K562 (cell line): ENCODE measurements around the gene KIAA1614. TPM values are rescaled to one million over a fixed set of nuclear protein-coding genes. Genes with fewer than 3 reads are reported as not detected.

Experiments
- ATAC-seq: fragments of 200-7000 bp; cut with Tn5 transposase; 3 replicates; pipeline ENCODE4 v1.9.1; 2020; ENCODE audit warnings: moderate library complexity
- BruUV-seq: library from RNA; stranded (reverse); fragments of 400-500 nt; replicated peaks from 2 replicates; lab custom pipeline; 2021; lab: Mats Ljungman, UMichigan
- CTCF ChIA-PET: fragments of 300-600 bp; formaldehyde crosslinking; extraction: SDS; loops from one replicate; lab custom pipeline; 2021; ENCODE audit warnings: low intra/inter-chr PET ratio; lab: Yijun Ruan, JAX
- POLR2A ChIA-PET: fragments of 300-600, 350-650 bp; sonication (Branson Sonifier 250); formaldehyde crosslinking; extraction: SDS; loops from one replicate; lab custom pipeline; 2021; ENCODE audit warnings: antibody characterized with exemption, inconsistent platforms; lab: Yijun Ruan, JAX
- DNase-seq, 4 experiments: peaks; one replicate each; pipeline versions ENCODE4 v3.0.0 to v3.0.0-alpha.2; 2011 to 2018; ENCODE audit warnings: low spot score in 3 of 4, mixed read lengths in 3 of 4; ENCODE audit errors: extremely low read depth in 1 of 4
- FAIRE-seq: peaks from 2 replicates; lab custom pipeline; 2011; peaks lifted over from hg19 to GRCh38; lab: Jason Lieb, UNC
- H2AFZ ChIP-seq: 2 replicates; pipeline ENCODE4 v1.6.0; 2011; ENCODE audit warnings: low read depth, low read length, control low read depth, inconsistent platforms
- H3K27ac ChIP-seq: fragments of 200-600 bp; 3 replicates; pipeline ENCODE4 v1.8.0; 2011; ENCODE audit warnings: low read depth, mild to moderate bottlenecking, control low read depth, inconsistent platforms, low read length, moderate library complexity, mixed read lengths; ENCODE audit errors: extremely low read depth
- H3K27me3 ChIP-seq, 2 experiments: fragments of 300-600 bp in 1 of 2; 2 replicates in 1 of 2; 3 replicates in 1 of 2; pipeline versions ENCODE4 v1.6.0 to v1.8.0; 2011; ENCODE audit warnings: inconsistent platforms in 2 of 2, low read length in 2 of 2, mild to moderate bottlenecking in 1 of 2, mixed read lengths in 1 of 2, moderate library complexity in 1 of 2; ENCODE audit not compliant: control insufficient read depth in 2 of 2, insufficient read depth in 2 of 2
- H3K36me3 ChIP-seq: fragments of 300-600 bp; 3 replicates; pipeline ENCODE4 v1.8.0; 2011; ENCODE audit warnings: mild to moderate bottlenecking, low read length, inconsistent platforms; ENCODE audit not compliant: control insufficient read depth, insufficient read depth
- H3K4me1 ChIP-seq, 2 experiments: fragments of 200-600 bp in 1 of 2; replicated peaks in 1 of 2; 2 replicates in 1 of 2; 3 replicates in 1 of 2; pipeline versions ENCODE4 v1.5.1 to v1.8.0; 2011; ENCODE audit warnings: inconsistent platforms in 2 of 2, low read length in 2 of 2, mild to moderate bottlenecking in 1 of 2, mixed read lengths in 1 of 2, moderate library complexity in 1 of 2; ENCODE audit not compliant: control insufficient read depth in 2 of 2, insufficient read depth in 2 of 2
- H3K4me2 ChIP-seq: 2 replicates; pipeline ENCODE4 v1.6.1; 2011; ENCODE audit warnings: low read length, control low read depth, inconsistent platforms, mixed read lengths; ENCODE audit not compliant: insufficient read depth
- H3K4me3 ChIP-seq: fragments of 200-600 bp; sonication (generic), shearing (Covaris generic); 2 replicates; pipeline ENCODE4 v1.5.1; 2016; ENCODE audit warnings: control low read depth, inconsistent platforms
- H3K79me2 ChIP-seq: fragments of 200-600 bp; 3 replicates; pipeline ENCODE4 v1.8.0; 2011; ENCODE audit warnings: low read length, inconsistent platforms; ENCODE audit not compliant: control insufficient read depth, insufficient read depth
- H3K9ac ChIP-seq, 2 experiments: 2 replicates each; pipeline versions ENCODE4 v1.6.0 to v1.6.1; 2011; ENCODE audit warnings: low read depth in 2 of 2, low read length in 2 of 2, control low read depth in 1 of 2, inconsistent platforms in 1 of 2, mild to moderate bottlenecking in 1 of 2, mixed read lengths in 1 of 2; ENCODE audit not compliant: insufficient read depth in 1 of 2
- H3K9me1 ChIP-seq: one replicate; pipeline ENCODE4 v1.6.0; 2011; ENCODE audit warnings: inconsistent platforms, mild to moderate bottlenecking, low read length, moderate library complexity; ENCODE audit not compliant: control insufficient read depth, insufficient read depth
- H3K9me3 ChIP-seq: replicated peaks from 2 replicates; pipeline ENCODE4 v1.5.1; 2011; ENCODE audit warnings: low read depth, low read length, inconsistent platforms; ENCODE audit not compliant: control insufficient read depth, insufficient read depth
- H4K20me1 ChIP-seq: replicated peaks from 2 replicates; pipeline ENCODE4 v1.6.1; 2011; ENCODE audit warnings: low read length, inconsistent platforms, mixed read lengths; ENCODE audit not compliant: control insufficient read depth, insufficient read depth
- CTCF ChIP-seq, 3 experiments: IDR thresholded peaks in 2 of 3; conservative IDR thresholded peaks in 1 of 3; 2 replicates each; pipeline ENCODE4 v1.5.1; 2011 to 2012; ENCODE audit warnings: low read length in 3 of 3, mild to moderate bottlenecking in 3 of 3, control low read depth in 2 of 3, improper control_type of control experiment in 1 of 3, inconsistent platforms in 1 of 3, low read depth in 1 of 3, mixed read lengths in 1 of 3, moderate library complexity in 1 of 3; ENCODE audit not compliant: insufficient read depth in 2 of 3
- PCBP1 ChIP-seq: fragments of 200-400 bp; formaldehyde crosslinking; IDR thresholded peaks from 2 replicates; pipeline ENCODE4 v1.6.1; 2018; ENCODE audit warnings: mild to moderate bottlenecking, low read depth, low read length; ENCODE audit not compliant: poor library complexity, severe bottlenecking
- SIN3A ChIP-seq, 2 experiments: fragments of 150-350 bp in 1 of 2; IDR thresholded peaks; 2 replicates each; pipeline ENCODE4 v1.6.1; 2011 to 2016; ENCODE audit warnings: borderline replicate concordance in 2 of 2, low read depth in 2 of 2, low read length in 2 of 2, mild to moderate bottlenecking in 2 of 2, moderate library complexity in 2 of 2; ENCODE audit not compliant: control insufficient read depth in 1 of 2
- ZNF282 ChIP-seq: sonication (generic); formaldehyde crosslinking; IDR thresholded peaks from 2 replicates; pipeline ENCODE4 v1.8.1; 2023; ENCODE audit warnings: missing genetic modification reagents
- ZNF436 ChIP-seq: fragments of 250-450, 450-650 bp; sonication (Bioruptor Pico); formaldehyde crosslinking; IDR thresholded peaks from 2 replicates; pipeline ENCODE4 v1.7.0; 2020; ENCODE audit warnings: mild to moderate bottlenecking
- ZNF444 ChIP-seq: fragments of 250-450 bp; sonication (Bioruptor Pico); IDR thresholded peaks from 2 replicates; pipeline ENCODE4 v1.4.0; 2020; ENCODE audit warnings: mild to moderate bottlenecking, moderate library complexity
- WGBS: fragments of 100-300 bp; shearing (Covaris generic); methylation state at CpG from one replicate; pipeline ENCODE4 v1.1.6; 2016; ENCODE audit warnings: low coverage, mixed read lengths; ENCODE audit not compliant: insufficient coverage; ENCODE audit errors: missing lambda C conversion rate; 5-methylcytosine and 5-hydroxymethylcytosine counted together
- in situ Hi-C: fragments of 300-500 bp; cut with MboI; formaldehyde crosslinking; loops from 4 replicates; pipeline ENCODE4 v1.15.0; 2018; ENCODE audit warnings: inconsistent platforms, mixed read lengths
- intact Hi-C: fragments of 100-400 bp; cut with micrococcal nuclease; formaldehyde crosslinking; loops from 2 replicates; pipeline ENCODE4 v1.14.2; 2022
- polyA plus RNA-seq, 8 experiments: library from polyadenylated mRNA; depleted of rRNA in 4 of 8; stranded (reverse) in 5 of 8; unstranded in 3 of 8; fragments of >200 nt; fragmentation: Nextera tagmentation in 2 of 8; fragmentation: Illumina TruSeq in 1 of 8; extraction: Ambion mirVana in 2 of 8; extraction: Trizol in 1 of 8; gene quantifications; 2 replicates each; pipeline versions ENCODE4 v1.2.1 to v1.2.3, GENCODE V29; 2011 to 2014; ENCODE audit warnings: inconsistent platforms in 1 of 8, missing spikeins in 1 of 8
- total RNA-seq, 7 experiments: library from RNA; depleted of rRNA in 6 of 7; stranded (reverse); fragments of >200 nt in 6 of 7; fragmentation: Illumina TruSeq in 2 of 7; extraction: Trizol in 2 of 7; gene quantifications; 2 replicates each; pipeline versions ENCODE4 v1.2.1 to v1.2.3, GENCODE V29; 2011 to 2021; ENCODE audit warnings: low replicate concordance in 1 of 7
- TF ChIP-seq, protein P1 (sequence below): conservative IDR thresholded peaks from 2 replicates; pipeline ENCODE4 v1.6.1; 2011; ENCODE audit warnings: low read depth, mild to moderate bottlenecking, low read length; ENCODE audit not compliant: control insufficient read depth
- TF ChIP-seq, protein P2 (sequence below): fragments of 450-650 bp; IDR thresholded peaks from 2 replicates; pipeline ENCODE4 v1.6.1; 2017; ENCODE audit warnings: antibody characterized with exemption, mild to moderate bottlenecking
- TF ChIP-seq, protein P3 (sequence below), 2 experiments: fragments of 450-650 bp in 1 of 2; sonication (generic) in 1 of 2; formaldehyde crosslinking in 1 of 2; IDR thresholded peaks in 1 of 2; conservative IDR thresholded peaks in 1 of 2; 2 replicates each; pipeline versions ENCODE4 v1.6.1 to v1.8.1; 2016 to 2023; ENCODE audit warnings: mild to moderate bottlenecking in 2 of 2, moderate library complexity in 2 of 2, inconsistent platforms in 1 of 2, missing genetic modification reagents in 1 of 2

KIAA1614 gene
- total and polyA plus RNA-seq, 9 of the 15 experiments (the other 6 are each of a cell fraction or from before 2014, with no cell fraction given), result 0.01 to 1.1 (median 0.15) TPM; not detected in 1

GRCh38 chr1:180921891-180922630, 9.4 kb downstream of the KIAA1614 start:
- CTCF ChIA-PET, result no interaction called here

More at GRCh38 chr1:180921891-180922630, 9.4 kb downstream of the KIAA1614 start:
- H3K27me3 ChIP-seq, result no peaks in the 10 kb centered on the region; a peak in 1 of 5 replicates
- WGBS, result 67% methylated on average over 21 of the region's 21 CpGs
- no peak for DNase-seq
- H3K9me1 ChIP-seq, result no peaks in the 10 kb centered on the region
- TF ChIP-seq PCBP1 (no peak), ZNF436 (CRISPR knock-in tag) (no peak), ZNF282 (no peak), SIN3A (IDR thresholded peaks at IDR 0.05; ENCODE audit: borderline replicate concordance in 2 of 2, control insufficient read depth in 1 of 2, low read depth in 2 of 2, low read length in 2 of 2) (no peak), CTCF (IDR thresholded peaks at IDR 0.05 in 2 of 3, conservative IDR thresholded peaks at IDR 0.05 in 1 of 3; ENCODE audit: insufficient read depth in 2 of 3, low read depth in 1 of 3, low read length in 3 of 3) (no peak), ZNF444 (no peak)
- TF ChIP-seq, protein P1, sequence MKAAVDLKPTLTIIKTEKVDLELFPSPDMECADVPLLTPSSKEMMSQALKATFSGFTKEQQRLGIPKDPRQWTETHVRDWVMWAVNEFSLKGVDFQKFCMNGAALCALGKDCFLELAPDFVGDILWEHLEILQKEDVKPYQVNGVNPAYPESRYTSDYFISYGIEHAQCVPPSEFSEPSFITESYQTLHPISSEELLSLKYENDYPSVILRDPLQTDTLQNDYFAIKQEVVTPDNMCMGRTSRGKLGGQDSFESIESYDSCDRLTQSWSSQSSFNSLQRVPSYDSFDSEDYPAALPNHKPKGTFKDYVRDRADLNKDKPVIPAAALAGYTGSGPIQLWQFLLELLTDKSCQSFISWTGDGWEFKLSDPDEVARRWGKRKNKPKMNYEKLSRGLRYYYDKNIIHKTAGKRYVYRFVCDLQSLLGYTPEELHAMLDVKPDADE, result no peak
- TF ChIP-seq, protein P2, sequence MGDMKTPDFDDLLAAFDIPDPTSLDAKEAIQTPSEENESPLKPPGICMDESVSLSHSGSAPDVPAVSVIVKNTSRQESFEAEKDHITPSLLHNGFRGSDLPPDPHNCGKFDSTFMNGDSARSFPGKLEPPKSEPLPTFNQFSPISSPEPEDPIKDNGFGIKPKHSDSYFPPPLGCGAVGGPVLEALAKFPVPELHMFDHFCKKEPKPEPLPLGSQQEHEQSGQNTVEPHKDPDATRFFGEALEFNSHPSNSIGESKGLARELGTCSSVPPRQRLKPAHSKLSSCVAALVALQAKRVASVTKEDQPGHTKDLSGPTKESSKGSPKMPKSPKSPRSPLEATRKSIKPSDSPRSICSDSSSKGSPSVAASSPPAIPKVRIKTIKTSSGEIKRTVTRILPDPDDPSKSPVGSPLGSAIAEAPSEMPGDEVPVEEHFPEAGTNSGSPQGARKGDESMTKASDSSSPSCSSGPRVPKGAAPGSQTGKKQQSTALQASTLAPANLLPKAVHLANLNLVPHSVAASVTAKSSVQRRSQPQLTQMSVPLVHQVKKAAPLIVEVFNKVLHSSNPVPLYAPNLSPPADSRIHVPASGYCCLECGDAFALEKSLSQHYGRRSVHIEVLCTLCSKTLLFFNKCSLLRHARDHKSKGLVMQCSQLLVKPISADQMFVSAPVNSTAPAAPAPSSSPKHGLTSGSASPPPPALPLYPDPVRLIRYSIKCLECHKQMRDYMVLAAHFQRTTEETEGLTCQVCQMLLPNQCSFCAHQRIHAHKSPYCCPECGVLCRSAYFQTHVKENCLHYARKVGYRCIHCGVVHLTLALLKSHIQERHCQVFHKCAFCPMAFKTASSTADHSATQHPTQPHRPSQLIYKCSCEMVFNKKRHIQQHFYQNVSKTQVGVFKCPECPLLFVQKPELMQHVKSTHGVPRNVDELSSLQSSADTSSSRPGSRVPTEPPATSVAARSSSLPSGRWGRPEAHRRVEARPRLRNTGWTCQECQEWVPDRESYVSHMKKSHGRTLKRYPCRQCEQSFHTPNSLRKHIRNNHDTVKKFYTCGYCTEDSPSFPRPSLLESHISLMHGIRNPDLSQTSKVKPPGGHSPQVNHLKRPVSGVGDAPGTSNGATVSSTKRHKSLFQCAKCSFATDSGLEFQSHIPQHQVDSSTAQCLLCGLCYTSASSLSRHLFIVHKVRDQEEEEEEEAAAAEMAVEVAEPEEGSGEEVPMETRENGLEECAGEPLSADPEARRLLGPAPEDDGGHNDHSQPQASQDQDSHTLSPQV, result no peak
- TF ChIP-seq, protein P3, sequence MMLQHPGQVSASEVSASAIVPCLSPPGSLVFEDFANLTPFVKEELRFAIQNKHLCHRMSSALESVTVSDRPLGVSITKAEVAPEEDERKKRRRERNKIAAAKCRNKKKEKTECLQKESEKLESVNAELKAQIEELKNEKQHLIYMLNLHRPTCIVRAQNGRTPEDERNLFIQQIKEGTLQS (IDR thresholded peaks at IDR 0.05), result no peak
- TF ChIP-seq, protein P3 (CRISPR knock-in tag; conservative IDR thresholded peaks at IDR 0.05), result no peak
- intact Hi-C loops (loop anchor here (2.0 kb wide), 1 partner anchor 407 kb away; no protein-coding TSS in a partner anchor), in situ Hi-C loops (no loop called here)
- no peak overlapping the region for H3K9ac ChIP-seq
- no peak for FAIRE-seq
- H3K4me3 ChIP-seq, result no peak overlapping the region
- no peaks in the 10 kb centered on the region for H3K9me3 ChIP-seq
- no peaks in the 10 kb centered on the region for H3K79me2 ChIP-seq
- no TSS peak for BruUV-seq
- no peak overlapping the region for H3K27ac ChIP-seq
- POLR2A ChIA-PET, result interaction anchor here (0.8 to 1.2 kb wide), 4 partner anchors 10 to 20 kb away, joined by 3 to 4 read pairs (median 4); no protein-coding TSS in a partner anchor
- H3K4me1 ChIP-seq, result peaks cover 33 to 42% of the 10 kb centered on the region in 2 experiments; a peak in 4 of 5 replicates
- no peak overlapping the region for H2AFZ ChIP-seq
- H3K36me3 ChIP-seq, result no peaks in the 10 kb centered on the region
- no peak overlapping the region for H3K4me2 ChIP-seq
- no peak for ATAC-seq
- 0 out of 2 replicates have a peak, but pooled peaks cover 1% of the 10 kb centered on the region for H4K20me1 ChIP-seq
